ENCODE results near the gene EN1. TPM values are rescaled to one million over a fixed set of nuclear protein-coding genes. Genes with fewer than 3 reads are reported as not detected.
A peak's percentile ranks its signal among the peaks of the same experiment; 100 is the strongest.

EN1 gene
- total and polyA plus RNA-seq, 2 experiments from 2014 or later: 0.21 to 0.24 TPM

- no peak overlapping the region for H3K4me3 Mint-ChIP-seq
- peaks cover 66% of the 10 kb centered on the region for H3K27me3 Mint-ChIP-seq (ENCODE audit: insufficient read depth, low read depth, poor library complexity)
Observed at GRCh38 chr2:118861242-118861641, 13.8 kb upstream of the EN1 start.

More at GRCh38 chr2:118861242-118861641, 13.8 kb upstream of the EN1 start:
- ATAC-seq (no peak), DNase-seq (ENCODE audit: low spot score) (no peak)
- no peak for TF ChIP-seq ZNF114 (CRISPR knock-in tag; IDR thresholded peaks at IDR 0.05)
- no peak for TF ChIP-seq REST (IDR thresholded peaks at IDR 0.05; ENCODE audit: unreplicated experiment)
- no peak for TF ChIP-seq ETS1 (IDR thresholded peaks at IDR 0.05)
- TF ChIP-seq, protein P1, sequence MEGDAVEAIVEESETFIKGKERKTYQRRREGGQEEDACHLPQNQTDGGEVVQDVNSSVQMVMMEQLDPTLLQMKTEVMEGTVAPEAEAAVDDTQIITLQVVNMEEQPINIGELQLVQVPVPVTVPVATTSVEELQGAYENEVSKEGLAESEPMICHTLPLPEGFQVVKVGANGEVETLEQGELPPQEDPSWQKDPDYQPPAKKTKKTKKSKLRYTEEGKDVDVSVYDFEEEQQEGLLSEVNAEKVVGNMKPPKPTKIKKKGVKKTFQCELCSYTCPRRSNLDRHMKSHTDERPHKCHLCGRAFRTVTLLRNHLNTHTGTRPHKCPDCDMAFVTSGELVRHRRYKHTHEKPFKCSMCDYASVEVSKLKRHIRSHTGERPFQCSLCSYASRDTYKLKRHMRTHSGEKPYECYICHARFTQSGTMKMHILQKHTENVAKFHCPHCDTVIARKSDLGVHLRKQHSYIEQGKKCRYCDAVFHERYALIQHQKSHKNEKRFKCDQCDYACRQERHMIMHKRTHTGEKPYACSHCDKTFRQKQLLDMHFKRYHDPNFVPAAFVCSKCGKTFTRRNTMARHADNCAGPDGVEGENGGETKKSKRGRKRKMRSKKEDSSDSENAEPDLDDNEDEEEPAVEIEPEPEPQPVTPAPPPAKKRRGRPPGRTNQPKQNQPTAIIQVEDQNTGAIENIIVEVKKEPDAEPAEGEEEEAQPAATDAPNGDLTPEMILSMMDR (conservative IDR thresholded peaks at IDR 0.05; ENCODE audit: low read depth in 2 of 2): no peak
- no peak for TF ChIP-seq POLR2AphosphoS5 (IDR thresholded peaks at IDR 0.05; ENCODE audit: low read depth)
- TF ChIP-seq, protein P2, sequence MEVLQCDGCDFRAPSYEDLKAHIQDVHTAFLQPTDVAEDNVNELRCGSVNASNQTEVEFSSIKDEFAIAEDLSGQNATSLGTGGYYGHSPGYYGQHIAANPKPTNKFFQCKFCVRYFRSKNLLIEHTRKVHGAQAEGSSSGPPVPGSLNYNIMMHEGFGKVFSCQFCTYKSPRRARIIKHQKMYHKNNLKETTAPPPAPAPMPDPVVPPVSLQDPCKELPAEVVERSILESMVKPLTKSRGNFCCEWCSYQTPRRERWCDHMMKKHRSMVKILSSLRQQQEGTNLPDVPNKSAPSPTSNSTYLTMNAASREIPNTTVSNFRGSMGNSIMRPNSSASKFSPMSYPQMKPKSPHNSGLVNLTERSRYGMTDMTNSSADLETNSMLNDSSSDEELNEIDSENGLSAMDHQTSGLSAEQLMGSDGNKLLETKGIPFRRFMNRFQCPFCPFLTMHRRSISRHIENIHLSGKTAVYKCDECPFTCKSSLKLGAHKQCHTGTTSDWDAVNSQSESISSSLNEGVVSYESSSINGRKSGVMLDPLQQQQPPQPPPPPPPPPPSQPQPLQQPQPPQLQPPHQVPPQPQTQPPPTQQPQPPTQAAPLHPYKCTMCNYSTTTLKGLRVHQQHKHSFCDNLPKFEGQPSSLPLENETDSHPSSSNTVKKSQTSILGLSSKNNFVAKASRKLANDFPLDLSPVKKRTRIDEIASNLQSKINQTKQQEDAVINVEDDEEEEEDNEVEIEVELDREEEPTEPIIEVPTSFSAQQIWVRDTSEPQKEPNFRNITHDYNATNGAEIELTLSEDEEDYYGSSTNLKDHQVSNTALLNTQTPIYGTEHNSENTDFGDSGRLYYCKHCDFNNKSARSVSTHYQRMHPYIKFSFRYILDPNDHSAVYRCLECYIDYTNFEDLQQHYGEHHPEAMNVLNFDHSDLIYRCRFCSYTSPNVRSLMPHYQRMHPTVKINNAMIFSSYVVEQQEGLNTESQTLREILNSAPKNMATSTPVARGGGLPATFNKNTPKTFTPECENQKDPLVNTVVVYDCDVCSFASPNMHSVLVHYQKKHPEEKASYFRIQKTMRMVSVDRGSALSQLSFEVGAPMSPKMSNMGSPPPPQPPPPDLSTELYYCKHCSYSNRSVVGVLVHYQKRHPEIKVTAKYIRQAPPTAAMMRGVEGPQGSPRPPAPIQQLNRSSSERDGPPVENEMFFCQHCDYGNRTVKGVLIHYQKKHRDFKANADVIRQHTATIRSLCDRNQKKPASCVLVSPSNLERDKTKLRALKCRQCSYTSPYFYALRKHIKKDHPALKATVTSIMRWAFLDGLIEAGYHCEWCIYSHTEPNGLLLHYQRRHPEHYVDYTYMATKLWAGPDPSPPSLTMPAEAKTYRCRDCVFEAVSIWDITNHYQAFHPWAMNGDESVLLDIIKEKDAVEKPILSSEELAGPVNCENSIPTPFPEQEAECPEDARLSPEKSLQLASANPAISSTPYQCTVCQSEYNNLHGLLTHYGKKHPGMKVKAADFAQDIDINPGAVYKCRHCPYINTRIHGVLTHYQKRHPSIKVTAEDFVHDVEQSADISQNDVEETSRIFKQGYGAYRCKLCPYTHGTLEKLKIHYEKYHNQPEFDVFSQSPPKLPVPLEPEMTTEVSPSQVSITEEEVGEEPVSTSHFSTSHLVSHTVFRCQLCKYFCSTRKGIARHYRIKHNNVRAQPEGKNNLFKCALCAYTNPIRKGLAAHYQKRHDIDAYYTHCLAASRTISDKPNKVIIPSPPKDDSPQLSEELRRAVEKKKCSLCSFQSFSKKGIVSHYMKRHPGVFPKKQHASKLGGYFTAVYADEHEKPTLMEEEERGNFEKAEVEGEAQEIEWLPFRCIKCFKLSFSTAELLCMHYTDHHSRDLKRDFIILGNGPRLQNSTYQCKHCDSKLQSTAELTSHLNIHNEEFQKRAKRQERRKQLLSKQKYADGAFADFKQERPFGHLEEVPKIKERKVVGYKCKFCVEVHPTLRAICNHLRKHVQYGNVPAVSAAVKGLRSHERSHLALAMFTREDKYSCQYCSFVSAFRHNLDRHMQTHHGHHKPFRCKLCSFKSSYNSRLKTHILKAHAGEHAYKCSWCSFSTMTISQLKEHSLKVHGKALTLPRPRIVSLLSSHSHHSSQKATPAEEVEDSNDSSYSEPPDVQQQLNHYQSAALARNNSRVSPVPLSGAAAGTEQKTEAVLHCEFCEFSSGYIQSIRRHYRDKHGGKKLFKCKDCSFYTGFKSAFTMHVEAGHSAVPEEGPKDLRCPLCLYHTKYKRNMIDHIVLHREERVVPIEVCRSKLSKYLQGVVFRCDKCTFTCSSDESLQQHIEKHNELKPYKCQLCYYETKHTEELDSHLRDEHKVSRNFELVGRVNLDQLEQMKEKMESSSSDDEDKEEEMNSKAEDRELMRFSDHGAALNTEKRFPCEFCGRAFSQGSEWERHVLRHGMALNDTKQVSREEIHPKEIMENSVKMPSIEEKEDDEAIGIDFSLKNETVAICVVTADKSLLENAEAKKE (CRISPR knock-in tag; IDR thresholded peaks at IDR 0.05): no peak
- no peak for TF ChIP-seq EZH2 (IDR thresholded peaks at IDR 0.05; ENCODE audit: low read depth, unreplicated experiment)
- TF ChIP-seq ZNF331 (CRISPR knock-in tag; IDR thresholded peaks at IDR 0.05; ENCODE audit: low read depth): no peak
- TF ChIP-seq NANOG (IDR thresholded peaks at IDR 0.05; ENCODE audit: borderline replicate concordance): no peak
- TF ChIP-seq STAT1 (IDR thresholded peaks at IDR 0.05; ENCODE audit: unreplicated experiment): no peak
- no peak for TF ChIP-seq EZH2phosphoT487 (IDR thresholded peaks at IDR 0.05; ENCODE audit: unreplicated experiment)
- Histone ChIP-seq H3K36me3 (ENCODE audit: insufficient read depth) (no peaks in the 10 kb centered on the region), H3F3A (replicated peaks; ENCODE audit: low read depth) (no peaks in the 10 kb centered on the region), H3K4me1 (ENCODE audit: insufficient read depth) (peaks cover 47% of the 10 kb centered on the region), H3K4me3 (no peak overlapping the region), H2AFZ (no peak overlapping the region), H3K27ac (ENCODE audit: low read depth) (no peak overlapping the region), H3K4me2 (peak overlapping the region; percentile 57), H4K20me1 (replicated peaks; ENCODE audit: insufficient read depth) (no peaks in the 10 kb centered on the region), H3K27me3 (ENCODE audit: insufficient read depth) (peaks cover 69% of the 10 kb centered on the region), H3K9me2 (ENCODE audit: insufficient read depth) (no peaks in the 10 kb centered on the region), H3K79me2 (replicated peaks; ENCODE audit: insufficient read depth) (no peaks in the 10 kb centered on the region)
- no peak overlapping the region for H3K27ac Mint-ChIP-seq
- no peaks in the 10 kb centered on the region; the same call in 2 of the 3 replicates for H3K9me3 Mint-ChIP-seq
- H3K4me1 Mint-ChIP-seq: peaks cover 33% of the 10 kb centered on the region
- H3K36me3 Mint-ChIP-seq (ENCODE audit: low read depth): no peaks in the 10 kb centered on the region; the same call in 2 of the 3 replicates

All from GM23338 (cell line).